ENCODE data around the gene OSBPL9.

DNA sequence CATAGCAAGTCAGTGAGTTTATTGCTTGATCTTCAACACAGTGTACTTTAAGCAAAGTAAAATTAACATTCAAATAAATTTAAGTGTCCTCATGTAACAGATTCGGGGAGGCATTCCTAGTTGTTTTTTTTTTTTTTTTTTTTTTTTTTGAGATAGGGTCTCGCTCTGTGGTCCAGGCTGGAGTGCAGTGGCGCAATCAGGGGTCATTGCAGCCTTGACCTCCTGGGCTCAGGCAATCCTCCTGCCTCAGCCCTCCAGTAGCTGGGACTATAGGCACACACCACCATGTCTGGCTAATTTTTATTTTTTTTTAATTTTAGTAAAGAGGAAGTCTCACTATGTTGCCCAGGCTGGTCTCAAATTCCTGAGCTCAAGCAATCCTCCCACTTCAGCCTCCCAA, 22.8 kb downstream of the OSBPL9 start:
- TF ChIP-seq, protein P1, sequence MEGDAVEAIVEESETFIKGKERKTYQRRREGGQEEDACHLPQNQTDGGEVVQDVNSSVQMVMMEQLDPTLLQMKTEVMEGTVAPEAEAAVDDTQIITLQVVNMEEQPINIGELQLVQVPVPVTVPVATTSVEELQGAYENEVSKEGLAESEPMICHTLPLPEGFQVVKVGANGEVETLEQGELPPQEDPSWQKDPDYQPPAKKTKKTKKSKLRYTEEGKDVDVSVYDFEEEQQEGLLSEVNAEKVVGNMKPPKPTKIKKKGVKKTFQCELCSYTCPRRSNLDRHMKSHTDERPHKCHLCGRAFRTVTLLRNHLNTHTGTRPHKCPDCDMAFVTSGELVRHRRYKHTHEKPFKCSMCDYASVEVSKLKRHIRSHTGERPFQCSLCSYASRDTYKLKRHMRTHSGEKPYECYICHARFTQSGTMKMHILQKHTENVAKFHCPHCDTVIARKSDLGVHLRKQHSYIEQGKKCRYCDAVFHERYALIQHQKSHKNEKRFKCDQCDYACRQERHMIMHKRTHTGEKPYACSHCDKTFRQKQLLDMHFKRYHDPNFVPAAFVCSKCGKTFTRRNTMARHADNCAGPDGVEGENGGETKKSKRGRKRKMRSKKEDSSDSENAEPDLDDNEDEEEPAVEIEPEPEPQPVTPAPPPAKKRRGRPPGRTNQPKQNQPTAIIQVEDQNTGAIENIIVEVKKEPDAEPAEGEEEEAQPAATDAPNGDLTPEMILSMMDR (conservative IDR thresholded peaks at IDR 0.05; ENCODE audit: low read depth in 2 of 2) = no peak
- TF ChIP-seq ZNF114 (CRISPR knock-in tag; IDR thresholded peaks at IDR 0.05) (no peak), EZH2 (IDR thresholded peaks at IDR 0.05; ENCODE audit: low read depth, unreplicated experiment) (no peak), EZH2phosphoT487 (IDR thresholded peaks at IDR 0.05; ENCODE audit: unreplicated experiment) (no peak), STAT1 (IDR thresholded peaks at IDR 0.05; ENCODE audit: unreplicated experiment) (no peak), POLR2AphosphoS5 (IDR thresholded peaks at IDR 0.05; ENCODE audit: low read depth) (no peak), ZNF331 (CRISPR knock-in tag; IDR thresholded peaks at IDR 0.05; ENCODE audit: low read depth) (no peak)
- TF ChIP-seq, protein P2, sequence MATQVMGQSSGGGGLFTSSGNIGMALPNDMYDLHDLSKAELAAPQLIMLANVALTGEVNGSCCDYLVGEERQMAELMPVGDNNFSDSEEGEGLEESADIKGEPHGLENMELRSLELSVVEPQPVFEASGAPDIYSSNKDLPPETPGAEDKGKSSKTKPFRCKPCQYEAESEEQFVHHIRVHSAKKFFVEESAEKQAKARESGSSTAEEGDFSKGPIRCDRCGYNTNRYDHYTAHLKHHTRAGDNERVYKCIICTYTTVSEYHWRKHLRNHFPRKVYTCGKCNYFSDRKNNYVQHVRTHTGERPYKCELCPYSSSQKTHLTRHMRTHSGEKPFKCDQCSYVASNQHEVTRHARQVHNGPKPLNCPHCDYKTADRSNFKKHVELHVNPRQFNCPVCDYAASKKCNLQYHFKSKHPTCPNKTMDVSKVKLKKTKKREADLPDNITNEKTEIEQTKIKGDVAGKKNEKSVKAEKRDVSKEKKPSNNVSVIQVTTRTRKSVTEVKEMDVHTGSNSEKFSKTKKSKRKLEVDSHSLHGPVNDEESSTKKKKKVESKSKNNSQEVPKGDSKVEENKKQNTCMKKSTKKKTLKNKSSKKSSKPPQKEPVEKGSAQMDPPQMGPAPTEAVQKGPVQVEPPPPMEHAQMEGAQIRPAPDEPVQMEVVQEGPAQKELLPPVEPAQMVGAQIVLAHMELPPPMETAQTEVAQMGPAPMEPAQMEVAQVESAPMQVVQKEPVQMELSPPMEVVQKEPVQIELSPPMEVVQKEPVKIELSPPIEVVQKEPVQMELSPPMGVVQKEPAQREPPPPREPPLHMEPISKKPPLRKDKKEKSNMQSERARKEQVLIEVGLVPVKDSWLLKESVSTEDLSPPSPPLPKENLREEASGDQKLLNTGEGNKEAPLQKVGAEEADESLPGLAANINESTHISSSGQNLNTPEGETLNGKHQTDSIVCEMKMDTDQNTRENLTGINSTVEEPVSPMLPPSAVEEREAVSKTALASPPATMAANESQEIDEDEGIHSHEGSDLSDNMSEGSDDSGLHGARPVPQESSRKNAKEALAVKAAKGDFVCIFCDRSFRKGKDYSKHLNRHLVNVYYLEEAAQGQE (IDR thresholded peaks at IDR 0.05; ENCODE audit: unreplicated experiment) = no peak
